ENCODE measurements around the gene STX18. TPM values are rescaled to one million over a fixed set of nuclear protein-coding genes. Genes with fewer than 3 reads are reported as not detected.

The STX18 gene
- total RNA-seq, 1 experiment from 2014 or later: 18.5 TPM

GRCh38 chr4:4492161-4492847 is 49.5 kb downstream of the STX18 start:
- TF ChIP-seq SRF (IDR thresholded peaks at IDR 0.05; ENCODE audit: low read depth) (no peak), SP1 (IDR thresholded peaks at IDR 0.05; ENCODE audit: low read depth) (no peak), YY1 (IDR thresholded peaks at IDR 0.05; ENCODE audit: extremely low read depth, insufficient replicate concordance, low read depth, low read length) (no peak), RAD21 (IDR thresholded peaks at IDR 0.05; ENCODE audit: low read depth) (no peak), ZNF274 (IDR thresholded peaks at IDR 0.05; ENCODE audit: low read depth, low read length) (no peak), SIN3A (IDR thresholded peaks at IDR 0.05; ENCODE audit: low read depth) (no peak), EZH2phosphoT487 (IDR thresholded peaks at IDR 0.05; ENCODE audit: borderline replicate concordance) (no peak)
- intact Hi-C loops (cut with micrococcal nuclease): loop anchor here (5.0 kb wide), 1 partner anchor 370 kb away; no protein-coding TSS in a partner anchor
- Histone ChIP-seq H3K79me2 (ENCODE audit: insufficient read depth, low read length) (peaks cover 7% of the 10 kb centered on the region), H3K27me3 (ENCODE audit: insufficient read depth, low read length) (no peaks in the 10 kb centered on the region), H3K9ac (ENCODE audit: low read length) (no peak overlapping the region), H3K4me2 (ENCODE audit: low read length) (no peak overlapping the region), H3K9me2 (ENCODE audit: insufficient read depth) (no peaks in the 10 kb centered on the region), H3K36me3 (ENCODE audit: control insufficient read depth in 1 of 2, insufficient read depth in 2 of 2, low read length in 2 of 2) (no peaks in the 10 kb centered on the region), H4K20me1 (ENCODE audit: insufficient read depth) (0 out of 2 replicates have a peak, but pooled peaks cover 3% of the 10 kb centered on the region), H3K9me3 (ENCODE audit: control insufficient read depth in 1 of 2, insufficient read depth in 1 of 2, low read depth in 1 of 2, low read length in 2 of 2) (no peaks in the 10 kb centered on the region), H3K4me3 (replicated peaks in 1 of 2; ENCODE audit: low read depth in 1 of 2, low read length in 2 of 2) (no peak overlapping the region), H3K27ac (ENCODE audit: low read depth, low read length) (no peak overlapping the region), H2AFZ (ENCODE audit: low read depth, low read length, poor library complexity, severe bottlenecking) (no peak overlapping the region), H3K4me1 (ENCODE audit: control insufficient read depth in 1 of 2, insufficient read depth in 2 of 2, low read length in 2 of 2) (no peaks in the 10 kb centered on the region)
- no peak for ATAC-seq
- RAD21 ChIA-PET (ENCODE audit: low non-redundant PET in 1 of 2, low total read pairs in 2 of 2, uncharacterized antibody in 2 of 2, unreplicated experiment in 2 of 2): no interaction called here
- BruUV-seq (replicated peaks): no TSS peak
- CTCF ChIA-PET: interaction anchor here (1.0 to 1.1 kb wide), 2 partner anchors 13 to 15 kb away, joined by 3 read pairs; no protein-coding TSS in a partner anchor
- no peak for DNase-seq (ENCODE audit: low read depth, low spot score)
- POLR2A ChIA-PET: no interaction called here

GRCh38 chr4:4491396-4491893 is 50.4 kb downstream of the STX18 start:
- no peaks in the 10 kb centered on the region for H3K9me2 ChIP-seq (ENCODE audit: insufficient read depth)
- intact Hi-C loops (cut with micrococcal nuclease): loop anchor here (5.0 kb wide), 1 partner anchor 371 kb away; no protein-coding TSS in a partner anchor
- H3K4me3 ChIP-seq (replicated peaks in 1 of 2; ENCODE audit: low read depth in 1 of 2, low read length in 2 of 2): no peak overlapping the region
- no peaks in the 10 kb centered on the region for H3K9me3 ChIP-seq (ENCODE audit: control insufficient read depth in 1 of 2, insufficient read depth in 1 of 2, low read depth in 1 of 2, low read length in 2 of 2)
- no peak overlapping the region for H3K4me2 ChIP-seq (ENCODE audit: low read length)
- no peak overlapping the region for H3K9ac ChIP-seq (ENCODE audit: low read length)
- DNase-seq (ENCODE audit: low read depth, low spot score) (no peak), ATAC-seq (no peak)
- no peak overlapping the region for H3K27ac ChIP-seq (ENCODE audit: low read depth, low read length)
- no peaks in the 10 kb centered on the region for H3K4me1 ChIP-seq (ENCODE audit: control insufficient read depth in 1 of 2, insufficient read depth in 2 of 2, low read length in 2 of 2)
- BruUV-seq (replicated peaks): no TSS peak
- H3K79me2 ChIP-seq (ENCODE audit: insufficient read depth, low read length): peaks cover 13% of the 10 kb centered on the region
- TF ChIP-seq SP1 (IDR thresholded peaks at IDR 0.05; ENCODE audit: low read depth): no peak
- TF ChIP-seq FOSL1 (IDR thresholded peaks at IDR 0.05; ENCODE audit: low read depth): no peak
- no peak for TF ChIP-seq SRF (IDR thresholded peaks at IDR 0.05; ENCODE audit: low read depth)
- TF ChIP-seq POLR2AphosphoS5 (IDR thresholded peaks at IDR 0.05; ENCODE audit: low read depth, low read length): no peak
- no peak for TF ChIP-seq RAD21 (IDR thresholded peaks at IDR 0.05; ENCODE audit: low read depth)
- TF ChIP-seq JUND (IDR thresholded peaks at IDR 0.05): no peak
- no peak for TF ChIP-seq ATF3 (IDR thresholded peaks at IDR 0.05)
- no peak for TF ChIP-seq EZH2phosphoT487 (IDR thresholded peaks at IDR 0.05; ENCODE audit: borderline replicate concordance)
- no peak for TF ChIP-seq ZFX (IDR thresholded peaks at IDR 0.05)
- no peak for TF ChIP-seq ELF1 (IDR thresholded peaks at IDR 0.05; ENCODE audit: borderline replicate concordance, low read depth)
- no peak for TF ChIP-seq EGR1 (IDR thresholded peaks at IDR 0.05; ENCODE audit: low read depth)
- no peak for TF ChIP-seq REST (IDR thresholded peaks at IDR 0.05; ENCODE audit: low read depth)
- no peak for TF ChIP-seq CBX3 (IDR thresholded peaks at IDR 0.05; ENCODE audit: low read depth)
- no peak for TF ChIP-seq POLR2A (IDR thresholded peaks at IDR 0.05; ENCODE audit: borderline replicate concordance, extremely low read depth, insufficient read depth, insufficient read length)
- no peak for TF ChIP-seq CEBPB (IDR thresholded peaks at IDR 0.05; ENCODE audit: low read depth)
- H3K27me3 ChIP-seq (ENCODE audit: insufficient read depth, low read length): no peaks in the 10 kb centered on the region
- ChIA-PET POLR2A (no interaction called here), RAD21 (ENCODE audit: low non-redundant PET in 1 of 2, low total read pairs in 2 of 2, uncharacterized antibody in 2 of 2, unreplicated experiment in 2 of 2) (no interaction called here), CTCF (interaction anchor here (1.0 to 1.1 kb wide), 2 partner anchors 12 to 16 kb away, joined by 3 read pairs; no protein-coding TSS in a partner anchor)
- 0 out of 2 replicates have a peak, but pooled peaks cover 3% of the 10 kb centered on the region for H4K20me1 ChIP-seq (ENCODE audit: insufficient read depth)
- no peaks in the 10 kb centered on the region for H3K36me3 ChIP-seq (ENCODE audit: control insufficient read depth in 1 of 2, insufficient read depth in 2 of 2, low read length in 2 of 2)
- H2AFZ ChIP-seq (ENCODE audit: low read depth, low read length, poor library complexity, severe bottlenecking): no peak overlapping the region
